Measurements from ENCODE around the gene B3GAT1.
A peak's percentile ranks its signal among the peaks of the same experiment; 100 is the strongest.

Gene B3GAT1

DNA sequence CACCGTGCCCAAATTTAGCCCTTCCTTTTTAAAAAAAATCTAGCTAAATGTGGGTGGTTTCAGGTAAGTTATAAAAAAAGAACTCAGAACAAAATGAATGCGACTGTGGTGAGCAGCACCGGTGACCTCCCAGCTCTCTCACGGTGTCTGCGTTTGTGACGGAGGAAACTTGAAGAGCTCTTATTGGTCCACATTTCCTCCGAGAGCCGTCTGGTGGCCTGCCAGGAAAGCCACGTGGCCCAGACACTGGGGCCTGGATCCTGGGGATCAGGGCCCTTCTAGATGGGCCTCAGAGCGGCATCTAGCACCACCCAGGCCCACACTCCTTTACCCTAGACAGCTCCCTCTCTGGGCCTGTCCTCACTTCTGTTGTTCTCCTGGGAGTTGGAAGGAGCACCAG lies 39.5 kb downstream of the B3GAT1 start:
- DNase-seq (ENCODE audit: low spot score) = no peak

DNA sequence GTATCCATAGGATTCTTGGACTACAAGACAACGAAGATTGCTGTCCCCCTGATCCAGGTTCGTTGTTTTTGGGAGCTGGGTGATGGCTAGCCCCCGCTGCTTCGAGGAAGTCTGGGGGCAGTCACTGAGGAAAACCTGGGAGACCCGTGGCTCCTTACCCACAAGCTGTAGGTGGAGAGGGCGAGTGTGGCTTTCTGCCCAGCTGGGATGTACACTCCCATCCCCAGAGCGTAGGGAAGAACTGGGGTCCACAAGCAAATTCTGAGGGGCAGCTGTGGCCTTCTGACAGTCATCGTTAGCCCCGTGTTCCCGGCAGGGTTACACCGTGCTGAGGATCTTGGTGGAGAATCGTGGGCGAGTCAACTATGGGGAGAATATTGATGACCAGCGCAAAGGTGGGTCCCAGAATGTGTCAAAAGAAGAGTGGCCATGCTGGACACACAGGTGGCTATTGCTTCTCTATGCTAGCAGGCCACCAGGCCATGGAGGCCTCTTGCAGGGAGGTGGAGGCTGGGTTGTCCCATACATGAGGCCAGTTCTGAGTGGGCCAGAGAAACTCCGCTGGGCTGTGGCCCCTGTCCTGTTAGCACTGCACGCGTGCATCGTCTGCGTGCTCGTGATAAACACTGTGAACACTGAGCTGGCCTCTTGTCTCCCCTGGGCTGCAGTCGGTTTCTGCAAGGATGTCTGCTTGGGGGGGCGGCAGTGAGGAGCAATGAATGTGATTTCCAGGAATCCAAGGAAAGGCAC lies 40.4 kb downstream of the B3GAT1 start:
- no peak for DNase-seq (ENCODE audit: low spot score)

GRCh38 chr11:134370526-134371435 lies 41.3 kb downstream of the B3GAT1 start:
- DNase-seq (ENCODE audit: low spot score) = no peak

GRCh38 chr11:134369656-134370525 lies 42.2 kb downstream of the B3GAT1 start:
- DNase-seq (ENCODE audit: low spot score) = no peak

DNA sequence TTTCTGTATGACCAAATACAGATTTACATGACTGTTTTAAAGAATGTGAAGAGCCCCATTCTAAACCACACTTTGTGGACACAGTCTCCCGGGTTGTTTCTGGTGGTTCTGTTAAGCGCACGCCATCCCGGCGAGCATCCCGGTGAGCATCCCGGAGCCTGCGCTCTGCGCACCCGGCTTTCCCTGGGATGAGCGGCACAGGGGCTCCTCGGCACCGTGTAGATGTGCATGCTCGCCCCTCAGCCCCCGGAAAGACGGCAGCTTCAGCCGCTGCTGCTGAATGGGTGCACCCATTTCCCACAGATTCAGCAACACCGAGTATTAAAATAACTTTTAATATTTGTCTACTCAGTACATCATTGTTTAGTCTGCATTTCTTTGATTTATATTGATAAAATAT lies 44.3 kb downstream of the B3GAT1 start:
- DNase-seq (ENCODE audit: low spot score) = no peak

DNA sequence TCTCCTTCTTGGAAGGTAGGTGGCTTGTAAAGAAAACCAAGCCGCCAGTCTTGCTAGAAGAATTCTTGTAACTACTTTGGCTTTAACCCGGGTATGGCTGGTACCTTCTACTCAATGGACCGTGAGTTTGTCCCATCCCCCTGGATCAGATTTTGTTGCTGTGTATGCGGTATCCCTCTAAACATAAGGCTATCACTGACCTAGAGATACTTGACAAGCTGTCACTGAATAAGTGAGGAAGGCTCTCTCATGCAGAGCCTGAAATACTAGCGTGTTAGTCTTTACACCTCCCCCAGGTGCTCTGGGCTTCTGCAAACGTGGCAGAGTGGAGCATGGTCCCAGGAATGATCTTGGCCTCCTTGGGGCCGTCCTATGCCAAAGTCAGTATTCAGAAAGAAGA lies 45.8 kb downstream of the B3GAT1 start:
- no peak for DNase-seq (ENCODE audit: low spot score)

DNA sequence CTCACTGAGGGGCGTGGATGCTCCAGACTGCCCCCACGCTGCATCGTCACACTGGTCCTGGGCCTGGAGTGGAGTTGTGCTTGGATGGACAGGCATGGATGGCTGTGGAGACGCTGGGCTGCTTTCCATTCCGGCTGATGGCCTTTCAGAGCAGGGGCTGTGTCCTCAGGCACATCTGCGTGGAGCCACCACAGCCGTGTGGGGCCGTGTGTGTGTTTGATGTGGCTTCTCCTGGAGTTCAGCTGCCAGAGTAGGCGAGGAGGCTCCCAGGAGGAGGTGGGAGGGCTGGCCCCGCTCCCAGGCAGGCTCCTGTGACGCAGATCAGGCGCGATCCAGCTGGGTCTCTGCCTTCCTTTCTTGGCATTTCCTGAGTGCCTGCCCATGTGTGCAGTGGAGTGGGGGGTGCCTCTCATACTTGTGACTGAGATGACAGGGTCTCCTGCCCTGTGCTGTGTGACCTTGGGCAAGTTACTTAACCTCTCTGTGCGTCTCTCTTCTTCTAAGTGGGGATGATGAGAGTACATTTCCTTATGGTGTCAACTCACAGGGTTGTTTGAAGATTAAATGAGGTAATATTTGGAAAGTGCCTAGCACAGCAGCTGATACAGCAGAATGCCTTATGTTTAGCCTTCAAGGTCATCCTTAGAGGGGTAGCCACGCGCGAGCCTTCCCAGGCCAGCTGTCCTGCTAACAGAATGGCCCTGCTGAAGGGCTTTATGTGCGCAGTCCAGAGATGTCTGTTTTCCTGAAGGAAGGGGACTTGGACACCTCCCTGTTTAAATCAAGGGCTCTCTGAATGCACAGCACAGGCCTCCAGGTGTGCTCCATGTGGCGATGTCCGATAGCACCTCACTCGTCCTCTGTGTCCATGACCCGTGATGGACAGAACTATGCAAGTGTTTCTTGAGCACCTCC lies 46.8 kb downstream of the B3GAT1 start:
- no peak for DNase-seq (ENCODE audit: low spot score)

DNA sequence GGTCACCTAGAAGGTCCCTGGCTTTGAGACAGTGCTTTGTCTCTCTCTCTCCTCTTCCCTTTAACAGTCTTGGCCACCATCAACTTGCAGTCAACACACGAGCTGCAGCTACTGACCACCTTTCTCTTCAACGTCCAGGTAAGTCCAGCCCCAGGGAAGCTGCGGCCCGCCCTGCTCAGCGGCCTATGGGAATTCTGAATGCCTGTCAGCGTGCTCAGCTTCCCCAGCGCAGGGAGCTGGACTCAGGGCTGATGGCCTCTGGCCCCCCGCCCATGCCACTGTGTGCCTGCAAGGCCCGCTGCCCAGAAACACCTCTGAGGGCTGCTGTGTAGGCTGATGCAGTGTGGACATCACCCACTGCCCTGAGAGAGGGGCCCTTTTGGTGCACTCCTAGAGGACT lies 47.8 kb downstream of the B3GAT1 start:
- DNase-seq (ENCODE audit: low spot score) = no peak

GRCh38 chr11:134363592-134363991 lies 48.5 kb downstream of the B3GAT1 start:
- DNase-seq (ENCODE audit: low spot score) = no peak

DNA sequence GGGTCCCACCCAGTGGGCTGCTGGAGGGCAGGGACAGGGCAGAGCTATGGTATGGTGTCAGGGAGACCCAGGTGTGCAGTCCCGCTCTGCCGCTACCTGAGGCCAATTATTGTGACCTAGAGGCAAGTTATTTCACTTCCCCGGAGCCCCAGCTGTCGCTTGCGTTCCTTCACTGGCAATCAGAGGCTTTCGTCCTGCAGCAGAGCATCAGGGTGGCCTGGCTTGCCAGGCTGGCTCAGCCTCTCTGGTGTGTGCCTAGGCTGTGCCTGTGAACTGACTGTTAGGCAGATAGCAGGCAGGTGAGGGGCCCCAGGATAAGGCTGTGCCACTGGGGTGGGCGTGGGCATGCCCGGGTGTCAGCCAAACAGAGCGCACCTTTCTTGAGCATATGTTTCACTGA lies 48.9 kb downstream of the B3GAT1 start:
- DNase-seq (ENCODE audit: low spot score) = no peak

- no peak for DNase-seq (ENCODE audit: low spot score)
Measured at GRCh38 chr11:134362192-134362901, 49.7 kb downstream of the B3GAT1 start.

- no peak for DNase-seq (ENCODE audit: low spot score)
Measured at GRCh38 chr11:134361661-134362060, 50.4 kb downstream of the B3GAT1 start.

DNA sequence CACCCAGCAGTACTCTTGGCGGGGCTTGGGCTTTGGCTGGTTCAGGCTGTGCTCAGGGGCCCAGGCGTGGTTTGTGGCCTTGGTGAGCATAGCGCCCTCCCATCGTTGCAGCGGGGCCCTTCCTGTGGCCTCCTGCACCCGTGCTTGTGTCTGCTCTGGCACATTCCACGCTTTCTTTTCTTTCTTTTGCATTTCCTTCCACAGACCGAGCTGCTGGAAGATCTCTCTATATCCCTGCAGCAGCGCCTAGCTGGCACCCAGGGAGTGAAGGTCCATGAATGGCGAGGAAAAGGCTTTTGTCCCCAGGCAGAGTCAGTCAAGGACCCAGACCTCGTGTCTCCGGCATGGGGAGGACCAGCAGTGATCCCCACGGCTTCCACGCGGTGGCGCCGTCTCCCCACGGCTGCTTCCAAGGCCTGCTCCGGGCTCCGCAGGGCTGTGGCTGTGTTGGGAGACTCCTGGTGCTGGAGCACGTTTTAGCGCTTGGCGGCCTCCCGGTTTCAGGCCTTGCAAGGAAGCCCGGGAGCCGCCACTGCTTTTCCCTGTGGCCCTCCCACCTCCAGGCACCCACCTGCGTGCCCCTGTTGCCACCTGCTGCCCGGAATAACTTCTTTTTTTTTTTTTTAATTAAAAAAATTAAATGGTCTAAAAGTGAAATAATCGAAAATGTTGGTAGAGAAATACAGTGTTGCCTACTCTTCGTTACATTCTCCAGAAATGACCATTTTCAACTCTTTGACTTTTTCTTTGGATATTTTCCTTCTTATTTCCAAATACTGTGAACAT lies 51.8 kb downstream of the B3GAT1 start:
- DNase-seq (ENCODE audit: low spot score) = peak; percentile 78

GRCh38 chr11:134359646-134360045 lies 52.4 kb downstream of the B3GAT1 start:
- no peak for DNase-seq (ENCODE audit: low spot score)

DNA sequence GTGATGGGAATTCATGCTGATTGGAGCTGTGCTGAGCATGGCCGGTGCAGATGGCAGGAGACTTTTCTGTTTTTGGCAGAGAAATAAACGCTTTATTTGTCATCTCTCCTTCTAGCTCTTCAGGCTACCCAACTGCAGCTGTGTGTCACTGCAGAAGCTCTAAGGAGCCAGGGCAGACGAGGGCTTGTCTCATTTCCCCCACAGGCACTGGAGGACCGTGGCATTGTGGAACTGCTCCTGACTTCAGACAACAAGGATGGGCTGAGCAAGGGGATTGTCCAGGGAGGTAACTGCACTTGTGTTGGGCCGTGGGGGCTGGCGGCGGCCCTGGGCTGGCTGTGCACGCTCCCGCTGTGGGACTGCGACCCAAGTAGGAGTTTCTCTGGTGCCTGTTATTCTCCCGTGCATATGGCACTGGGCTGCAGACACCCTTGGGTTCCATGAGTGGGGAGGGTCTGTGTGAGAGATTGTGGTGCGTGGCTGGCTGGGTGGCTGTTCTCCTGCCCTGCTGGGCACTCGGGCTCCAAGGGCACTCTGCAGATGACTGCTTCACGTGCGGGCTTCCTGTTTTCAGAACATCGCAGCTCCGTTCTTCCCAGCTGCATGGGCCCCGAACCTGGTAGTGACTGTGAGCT lies 53.1 kb downstream of the B3GAT1 start:
- DNase-seq (ENCODE audit: low spot score) = no peak

DNA sequence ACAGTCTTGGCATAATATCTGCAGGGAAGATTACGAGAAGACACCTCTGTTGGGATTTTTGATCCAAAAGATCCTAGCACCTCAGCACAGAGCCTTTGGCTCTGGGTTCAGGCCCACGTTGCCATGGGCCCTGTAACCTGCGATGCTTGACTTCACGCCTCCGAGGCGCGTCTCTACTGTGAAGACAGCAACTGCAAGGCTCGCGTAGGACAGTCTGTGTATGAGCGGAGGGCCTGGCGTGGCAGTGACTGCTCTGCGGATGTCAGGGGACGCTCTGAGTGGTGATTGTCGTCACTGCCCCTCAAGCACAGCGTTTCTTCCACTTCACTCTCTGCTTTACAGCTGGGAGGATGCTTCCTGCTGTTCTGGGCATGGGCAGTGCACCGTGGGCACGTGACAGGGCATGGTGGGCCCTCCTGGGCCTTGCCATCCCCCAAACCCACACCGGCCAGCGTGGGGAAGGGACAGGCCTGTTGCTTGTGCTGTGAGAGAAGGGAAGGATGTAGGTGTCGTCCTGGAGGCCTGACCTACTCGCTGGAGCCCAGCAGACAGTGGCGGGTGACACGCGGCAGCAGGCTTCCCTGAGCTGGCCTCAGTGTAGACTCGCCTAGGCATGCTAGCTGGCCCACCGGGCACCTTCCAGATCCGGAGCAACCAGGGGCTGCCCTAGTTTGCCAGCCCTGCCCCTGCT lies 53.7 kb downstream of the B3GAT1 start:
- DNase-seq (ENCODE audit: low spot score) = no peak

- DNase-seq (ENCODE audit: low spot score) = no peak
Measured at GRCh38 chr11:134357545-134357839, 54.5 kb downstream of the B3GAT1 start.

DNA sequence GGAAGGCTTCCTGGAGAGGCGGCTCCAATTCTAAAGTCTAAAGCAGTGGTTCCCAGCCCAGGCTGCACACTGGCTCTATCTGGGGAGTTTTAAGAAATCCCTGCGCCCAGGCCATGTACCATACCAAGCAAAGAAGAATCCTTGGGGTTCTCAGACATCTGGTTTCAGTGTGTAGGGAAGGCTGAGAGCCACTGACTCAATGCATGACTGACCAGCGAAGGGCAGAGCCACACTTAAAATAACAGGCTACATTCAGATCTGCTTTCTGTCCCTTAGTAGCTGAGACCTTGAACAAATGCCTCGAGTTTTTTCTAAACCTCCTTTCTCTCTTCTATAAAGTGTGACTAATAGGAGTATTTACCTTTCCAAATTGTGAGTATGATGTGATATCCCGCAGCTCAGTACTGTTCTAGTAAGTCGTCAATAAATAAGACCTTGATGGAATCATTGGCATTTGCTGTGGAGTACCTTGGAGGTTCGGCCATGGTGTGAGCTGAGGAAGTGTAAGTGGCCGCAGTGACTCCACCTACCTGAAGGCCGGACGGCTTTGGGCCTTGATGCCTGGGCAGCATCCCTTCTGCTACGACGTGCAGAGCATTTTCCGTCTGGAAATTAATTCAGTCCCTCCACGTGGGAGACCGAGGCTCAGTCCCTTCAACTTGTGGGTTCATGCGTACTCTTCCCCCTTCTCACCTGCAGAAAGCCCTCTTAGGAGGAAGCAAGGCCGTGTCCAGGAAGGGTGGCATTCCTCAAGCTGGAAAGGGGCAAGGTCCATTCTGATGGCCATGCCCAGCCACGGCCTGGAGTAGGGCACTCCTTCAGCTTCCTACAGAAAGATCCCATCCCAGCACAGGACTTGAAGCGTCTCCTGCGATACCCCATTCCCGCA lies 55.1 kb downstream of the B3GAT1 start:
- DNase-seq (ENCODE audit: low spot score) = no peak
